Neural cell (in vitro differentiated cells): ENCODE data around the gene MYO10.

Experiments used
- CTCF ChIP-seq: fragments of 450-650 bp; IDR thresholded peaks from 2 replicates; pipeline ENCODE4 v1.5.1; 2014; ENCODE audit warnings: antibody characterized with exemption, mild to moderate bottlenecking, moderate library complexity; ENCODE audit not compliant: poor library complexity, severe bottlenecking
- EP300 ChIP-seq: fragments of 450-650 bp; conservative IDR thresholded peaks from 2 replicates; pipeline ENCODE4 v1.6.1; 2014; ENCODE audit warnings: antibody characterized with exemption, mild to moderate bottlenecking, moderate library complexity; ENCODE audit not compliant: poor library complexity, severe bottlenecking
- EZH2 ChIP-seq: fragments of 200-600, 300-800 bp; shearing (Covaris generic), sonication (generic); IDR thresholded peaks from 2 replicates; pipeline ENCODE4 v1.6.1; 2014; ENCODE audit warnings: antibody characterized with exemption, low read length, borderline replicate concordance, mild to moderate bottlenecking; ENCODE audit not compliant: insufficient read depth, poor library complexity, severe bottlenecking
- MXI1 ChIP-seq: fragments of 450-650 bp; conservative IDR thresholded peaks from 2 replicates; pipeline ENCODE4 v1.6.1; 2014; ENCODE audit warnings: antibody characterized with exemption, mild to moderate bottlenecking; ENCODE audit not compliant: poor library complexity, severe bottlenecking
- POLR2AphosphoS5 ChIP-seq: IDR thresholded peaks from 2 replicates; pipeline ENCODE4 v1.6.1; 2012
- RAD21 ChIP-seq: fragments of 450-650 bp; conservative IDR thresholded peaks from 2 replicates; pipeline ENCODE4 v1.6.1; 2014; ENCODE audit warnings: antibody characterized with exemption, mild to moderate bottlenecking, moderate library complexity
- REST ChIP-seq: IDR thresholded peaks from 2 replicates; pipeline ENCODE4 v1.6.1; 2012; ENCODE audit warnings: borderline replicate concordance
- SMC3 ChIP-seq: fragments of 450-650 bp; conservative IDR thresholded peaks from 2 replicates; pipeline ENCODE4 v1.6.1; 2014; ENCODE audit warnings: antibody characterized with exemption, mild to moderate bottlenecking, moderate library complexity; ENCODE audit not compliant: poor library complexity
- TAF1 ChIP-seq: IDR thresholded peaks from 2 replicates; pipeline ENCODE4 v1.6.1; 2012; ENCODE audit warnings: low read depth

- TF ChIP-seq EP300 (no peak), POLR2AphosphoS5 (no peak), EZH2 (no peak), CTCF (no peak), REST (no peak), RAD21 (no peak), TAF1 (no peak), MXI1 (no peak), SMC3 (no peak)
Measured at GRCh38 chr5:16916262-16916878, 19.7 kb downstream of the MYO10 start.
